GM18517 (cell line): ENCODE results near the gene PTTG2.

Experiments used
- ATAC-seq: cut with Tn5 transposase; IDR thresholded peaks from one replicate; pipeline ENCODE4 v1.9.1; 2021; ENCODE audit warnings: mild to moderate bottlenecking, moderate library complexity; ENCODE audit not compliant: unreplicated experiment

PTTG2 gene

DNA sequence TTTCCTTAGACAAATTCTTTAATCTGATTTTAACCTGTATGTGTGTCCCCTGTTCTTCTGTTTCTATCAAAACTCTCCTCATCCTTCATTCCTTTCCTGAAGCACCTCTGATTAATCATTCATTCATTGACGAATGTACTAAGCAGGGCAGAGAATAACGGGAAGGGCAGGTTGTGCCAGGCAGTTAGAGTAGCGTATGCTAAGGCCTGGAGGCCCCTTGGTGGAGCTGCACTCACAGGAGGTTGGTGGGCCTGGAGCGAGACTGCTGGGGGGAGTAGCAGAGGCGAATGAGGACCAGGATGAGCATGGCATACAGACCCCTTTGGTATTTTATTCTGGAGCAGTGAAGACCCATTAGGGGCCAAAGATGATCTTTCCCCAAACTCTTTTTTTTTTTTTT is 22.5 kb downstream of the PTTG2 start:
- no peak for ATAC-seq

DNA sequence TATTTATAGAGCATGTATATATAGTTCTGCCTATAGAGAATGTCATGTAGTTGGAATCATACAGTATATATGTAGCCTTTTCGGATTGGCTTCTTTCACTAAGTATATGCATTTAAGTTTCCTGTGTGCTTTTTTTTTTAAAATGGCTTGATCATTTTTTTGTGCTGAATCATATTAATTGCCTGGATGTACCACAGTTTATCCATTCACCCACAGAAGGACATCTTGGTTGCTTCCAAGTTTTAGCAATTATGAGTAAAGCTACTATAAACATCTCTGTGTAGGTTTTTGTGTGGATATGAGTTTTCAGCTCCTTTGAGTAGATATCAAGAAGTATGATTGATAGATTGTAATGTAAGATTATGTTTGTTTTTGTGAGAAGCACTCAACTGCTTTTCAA is 23.8 kb downstream of the PTTG2 start:
- ATAC-seq = no peak

DNA sequence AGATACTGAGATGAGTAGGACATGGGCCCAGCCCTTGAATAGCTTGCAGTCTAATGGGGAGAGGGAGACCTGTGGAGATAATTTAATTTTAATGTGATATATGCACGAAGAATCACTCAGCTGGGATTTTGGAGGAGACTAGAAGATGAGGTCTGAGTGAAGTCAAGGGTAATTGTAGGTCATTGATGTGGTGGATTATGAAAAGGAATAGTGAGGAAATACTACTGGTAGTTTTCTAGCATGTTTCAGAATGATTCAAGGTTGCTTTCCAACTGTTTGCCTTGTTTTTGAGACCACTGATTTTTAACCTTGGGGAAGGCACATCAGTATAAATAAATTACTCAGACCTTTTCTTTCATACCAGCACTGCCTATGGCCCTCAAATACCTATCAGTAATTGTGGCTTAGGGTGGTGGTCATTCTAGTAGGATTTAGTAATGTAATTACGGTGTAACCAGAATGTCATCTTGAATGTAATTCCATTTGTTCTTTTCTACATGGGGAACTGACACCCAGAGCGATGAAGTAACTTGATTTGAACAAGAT is 25.6 kb downstream of the PTTG2 start:
- no peak for ATAC-seq

DNA sequence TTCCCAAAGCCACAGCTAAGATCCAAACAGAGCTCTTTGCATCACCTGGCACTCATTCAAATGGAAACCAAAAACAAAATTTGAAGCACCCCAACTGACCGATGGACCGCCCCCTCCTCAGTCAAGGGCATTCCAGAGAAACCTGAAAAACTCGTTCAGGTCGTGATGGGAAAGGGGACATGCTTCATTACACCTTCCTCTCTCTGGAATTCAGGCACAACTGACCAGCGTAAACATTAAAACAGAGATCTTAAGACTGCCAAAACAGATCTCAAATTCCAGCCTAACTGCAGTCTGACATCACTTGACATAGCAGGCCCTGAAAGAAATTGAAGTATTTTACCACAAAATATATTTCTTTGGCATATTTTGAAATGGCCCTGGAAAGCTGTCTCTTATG is 28.5 kb downstream of the PTTG2 start:
- no peak for ATAC-seq

DNA sequence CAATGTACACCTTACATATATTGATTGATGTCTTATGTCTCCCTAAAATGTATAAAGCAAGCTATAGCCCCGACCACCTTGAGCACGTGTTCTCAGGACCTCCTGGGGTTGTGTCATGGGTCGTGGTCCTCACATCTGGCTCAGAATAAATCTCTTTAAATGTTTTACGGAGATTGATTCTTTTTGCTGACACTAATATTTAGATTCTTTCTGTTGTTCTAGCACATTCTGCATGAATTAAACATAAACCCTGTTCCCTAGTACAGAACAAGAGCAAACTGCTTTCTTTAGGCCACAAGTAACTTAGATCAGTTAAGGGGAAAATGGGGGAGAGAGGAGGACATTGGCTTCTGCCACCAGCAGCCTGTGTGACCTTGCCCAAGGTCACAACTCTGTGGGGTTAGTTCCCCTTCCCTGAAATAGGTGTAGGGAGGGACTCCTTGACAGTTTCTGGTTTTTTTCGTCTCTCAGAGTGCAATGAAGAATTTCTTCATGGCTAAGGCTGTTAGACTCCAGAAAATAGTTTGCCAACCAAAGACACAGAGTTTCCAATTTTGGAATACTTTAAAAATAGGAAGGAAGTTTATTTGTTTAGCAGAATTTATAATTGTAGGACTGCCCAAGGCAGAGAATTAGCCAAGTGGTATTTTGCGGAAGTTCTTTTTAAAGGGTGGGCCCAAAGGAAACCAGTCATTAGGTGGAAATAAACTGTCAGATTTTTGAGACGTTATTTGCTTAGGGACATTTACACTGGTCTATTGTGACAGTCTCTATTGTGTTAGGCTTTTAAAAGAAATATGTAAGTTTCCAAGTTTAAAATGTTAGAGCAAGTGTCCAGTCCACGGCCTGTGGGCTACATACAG is 29.4 kb downstream of the PTTG2 start:
- no peak for ATAC-seq

DNA sequence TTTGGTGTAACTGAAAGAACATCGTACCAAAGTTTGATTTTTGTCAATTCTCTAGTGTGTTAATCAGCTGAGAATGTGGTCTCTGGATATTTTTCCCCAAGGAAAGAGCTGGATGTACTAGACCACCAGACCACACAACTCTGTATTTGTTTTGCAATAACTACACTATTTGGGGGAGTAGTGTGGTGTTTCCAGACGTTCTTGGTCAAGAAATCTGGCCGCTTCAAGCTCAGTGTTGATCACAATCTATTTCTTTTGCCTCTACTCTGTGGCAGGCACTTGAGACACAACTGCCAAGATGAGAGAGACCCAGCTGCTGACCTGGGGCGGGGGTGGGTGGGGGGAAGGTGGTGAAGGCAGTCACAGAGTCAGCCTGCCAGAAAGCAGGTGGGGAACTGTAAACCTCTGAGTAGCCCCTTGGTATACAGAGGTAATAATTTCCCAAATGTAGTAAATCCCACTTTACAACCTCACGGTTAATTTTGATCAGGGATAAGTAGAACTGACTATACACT is 30.6 kb downstream of the PTTG2 start:
- no peak for ATAC-seq

DNA sequence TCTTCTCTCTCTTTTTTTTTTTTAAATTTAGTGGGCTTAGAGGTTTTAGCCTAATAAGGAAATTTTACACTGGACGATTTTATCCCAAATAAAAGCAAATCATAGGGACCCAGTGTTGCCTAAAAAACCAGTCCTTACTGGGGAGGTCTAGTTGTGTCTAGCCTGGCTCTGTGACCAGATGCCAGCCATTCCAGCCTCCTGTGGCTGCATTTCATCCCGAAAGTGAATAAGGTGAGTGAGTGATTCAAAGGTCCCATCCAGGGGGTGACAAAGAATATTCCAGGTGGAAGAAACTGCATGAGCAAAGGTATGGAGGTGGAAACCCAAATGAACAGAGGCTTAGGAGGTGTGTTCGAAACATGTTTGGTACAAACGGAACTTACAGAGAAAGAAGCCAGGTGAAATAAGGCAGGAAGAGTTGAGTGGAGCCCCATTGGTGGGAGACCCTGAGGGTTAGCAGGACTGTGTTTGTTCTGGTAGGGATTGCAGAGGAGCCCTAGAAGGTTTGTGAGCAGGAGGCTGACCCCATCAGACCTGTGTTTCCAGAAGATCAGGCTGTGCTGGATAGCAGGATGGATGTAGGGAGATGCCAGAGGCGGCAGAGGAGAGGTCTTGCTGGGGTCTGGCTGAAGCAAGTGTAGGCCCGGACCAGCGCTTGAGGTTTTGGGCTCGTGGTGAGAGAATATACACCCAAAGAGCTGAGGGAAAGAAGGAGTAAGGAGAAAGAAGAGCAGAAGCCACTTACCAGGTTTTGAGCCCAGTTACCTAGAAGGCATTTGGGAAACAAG is 31.6 kb downstream of the PTTG2 start:
- no peak for ATAC-seq

DNA sequence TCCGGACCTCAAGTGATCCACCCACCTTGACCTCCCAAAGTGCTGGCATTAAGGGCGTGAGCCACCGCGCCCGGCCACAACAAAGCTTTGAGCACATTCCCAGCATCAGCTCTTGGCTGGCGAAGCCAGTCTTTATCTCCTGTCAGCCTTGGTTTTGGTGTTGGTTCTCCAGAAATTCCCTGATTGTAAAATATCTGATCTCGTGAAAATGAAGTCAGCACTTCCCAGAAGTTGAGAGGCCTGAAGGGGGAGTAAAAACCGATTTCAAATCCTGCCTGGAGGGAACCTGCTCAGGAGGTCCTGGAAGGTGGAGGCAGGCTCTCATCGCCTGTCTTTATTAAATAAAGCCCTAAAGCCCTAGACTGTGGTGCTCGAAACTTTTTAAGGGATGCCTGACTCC is 33.6 kb downstream of the PTTG2 start:
- no peak for ATAC-seq

DNA sequence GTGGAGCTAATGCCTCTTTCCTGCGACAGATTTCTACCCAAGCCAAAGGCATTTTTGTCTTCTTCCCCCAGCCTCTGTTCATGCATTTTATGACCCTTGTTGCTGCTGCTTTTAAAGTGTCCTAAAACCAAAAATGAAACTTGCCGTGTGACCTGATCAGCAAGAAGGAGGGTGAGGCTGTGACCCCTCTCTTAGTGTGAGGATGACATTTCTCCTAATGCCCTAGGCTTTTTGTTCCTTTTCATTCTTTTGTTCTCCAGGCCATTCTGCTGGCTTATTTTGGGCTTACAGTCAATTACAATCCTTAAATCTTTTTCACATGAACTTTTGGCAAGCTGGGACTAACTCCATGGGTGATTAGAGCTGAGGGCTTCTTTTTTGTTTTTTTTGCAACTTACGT is 34.4 kb downstream of the PTTG2 start:
- peak; percentile 70 for ATAC-seq

DNA sequence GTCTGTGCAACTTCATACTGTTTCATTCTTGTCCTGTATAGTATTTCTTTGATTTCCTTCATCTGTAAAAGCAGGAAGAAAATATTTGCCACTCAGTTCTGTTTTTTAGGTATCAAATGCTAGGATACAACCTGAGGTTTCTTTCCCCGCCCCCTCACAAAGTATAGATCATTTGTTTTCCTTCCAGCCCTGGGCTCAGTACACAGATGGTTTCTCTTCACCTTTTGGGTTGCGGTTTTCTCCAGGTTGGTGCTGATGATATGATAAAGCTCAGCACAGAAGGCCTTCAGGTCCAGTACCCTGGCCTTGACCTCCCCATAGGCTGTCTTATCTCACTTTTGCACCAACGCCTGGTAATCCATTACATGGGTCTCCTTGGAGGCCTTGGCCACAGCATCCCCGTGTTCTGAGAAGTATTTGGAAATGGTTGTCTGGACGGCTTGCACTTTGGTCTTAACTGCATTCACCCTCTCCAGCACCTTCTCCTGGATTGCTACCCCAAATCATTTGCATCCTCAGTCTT is 35.2 kb downstream of the PTTG2 start:
- ATAC-seq = no peak

DNA sequence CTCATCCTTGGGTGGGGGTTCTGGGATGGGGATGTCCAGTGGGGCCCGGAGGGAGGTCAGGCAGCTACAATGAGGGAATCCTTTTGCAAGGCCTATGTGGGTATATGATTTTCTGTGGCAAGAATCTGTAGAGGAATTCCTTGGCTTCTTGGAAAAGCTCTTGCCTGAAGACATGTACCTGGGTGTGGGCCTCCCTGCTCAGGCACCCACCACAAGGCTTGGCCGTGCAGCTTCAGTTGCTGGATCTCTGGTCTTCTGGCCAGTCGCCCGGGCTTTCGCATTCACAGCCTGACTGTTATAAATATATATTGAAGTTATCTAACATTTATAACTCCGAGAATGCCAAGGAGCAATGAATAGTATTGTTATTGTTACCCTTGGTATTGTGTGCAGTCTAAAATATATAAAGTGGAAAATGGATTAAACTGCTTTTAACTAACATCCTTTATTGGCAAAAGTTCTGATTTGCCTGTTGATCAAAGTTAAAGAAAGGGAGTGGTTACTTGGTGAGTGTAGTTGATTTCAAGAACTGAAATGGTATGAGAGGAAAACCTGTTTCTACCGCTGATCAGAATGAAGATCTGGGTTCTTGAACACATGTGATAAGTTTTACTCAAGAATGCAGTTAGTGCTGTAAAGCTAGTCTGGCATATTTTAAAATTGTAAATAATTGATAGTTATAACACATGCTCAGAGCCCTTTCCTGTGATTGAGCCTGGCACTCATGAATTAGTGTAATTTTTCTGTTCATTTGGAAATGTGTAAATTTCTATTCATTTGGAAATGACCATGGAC is 36.0 kb downstream of the PTTG2 start:
- ATAC-seq = no peak

DNA sequence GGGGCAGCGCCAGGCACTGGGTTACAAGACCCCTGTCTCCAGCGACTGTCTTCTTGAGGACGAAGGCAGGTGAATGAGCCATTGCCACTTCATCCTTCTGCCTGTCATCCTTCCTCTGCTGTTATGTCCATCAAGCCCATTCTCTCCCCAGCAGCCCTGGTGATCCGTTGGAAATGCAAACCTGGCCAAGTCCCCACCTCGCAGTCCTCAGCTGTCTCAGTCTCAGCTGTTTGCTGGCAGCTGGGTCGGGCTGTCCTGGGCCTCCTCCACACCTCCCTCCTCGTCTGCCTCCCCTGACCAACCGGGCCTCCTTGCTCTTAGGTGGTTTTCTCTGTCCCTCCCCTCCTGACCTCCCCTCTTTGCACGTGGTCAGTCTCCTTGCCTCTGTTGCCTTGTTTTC is 38.0 kb downstream of the PTTG2 start:
- ATAC-seq = no peak

DNA sequence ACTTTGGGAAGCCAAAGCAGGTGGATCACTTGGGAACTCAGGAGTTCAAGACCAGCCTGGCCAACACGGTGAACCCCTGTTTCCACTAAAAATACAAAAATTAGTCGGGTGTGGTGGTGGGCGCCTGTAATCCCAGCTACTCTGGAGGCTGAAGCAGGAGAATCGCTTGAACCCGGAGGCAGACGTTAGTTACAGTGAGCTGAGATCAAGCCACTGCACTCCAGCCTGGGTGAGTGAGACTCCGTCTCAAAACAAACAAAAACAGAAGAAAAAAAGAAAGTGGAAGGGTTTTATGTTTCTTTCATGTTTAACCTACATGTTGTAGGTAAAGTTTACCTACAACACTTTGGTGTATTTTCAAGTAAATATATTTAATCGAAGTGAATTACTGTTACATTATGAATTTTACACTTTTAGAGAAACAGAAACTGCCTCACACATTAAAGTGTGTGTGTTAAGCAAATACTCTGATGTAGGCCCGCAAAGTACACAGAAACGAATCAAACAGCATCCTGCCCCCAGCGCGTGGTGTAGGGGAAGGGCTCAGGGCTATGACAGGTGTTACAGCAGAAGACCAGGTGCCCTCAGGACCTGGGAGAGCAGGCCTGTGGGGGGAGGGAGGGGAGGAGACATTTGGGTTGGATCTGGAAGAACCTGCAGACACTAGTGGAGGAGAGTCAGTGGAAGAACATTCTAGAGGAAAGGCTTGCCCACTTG is 39.0 kb downstream of the PTTG2 start:
- no peak for ATAC-seq

DNA sequence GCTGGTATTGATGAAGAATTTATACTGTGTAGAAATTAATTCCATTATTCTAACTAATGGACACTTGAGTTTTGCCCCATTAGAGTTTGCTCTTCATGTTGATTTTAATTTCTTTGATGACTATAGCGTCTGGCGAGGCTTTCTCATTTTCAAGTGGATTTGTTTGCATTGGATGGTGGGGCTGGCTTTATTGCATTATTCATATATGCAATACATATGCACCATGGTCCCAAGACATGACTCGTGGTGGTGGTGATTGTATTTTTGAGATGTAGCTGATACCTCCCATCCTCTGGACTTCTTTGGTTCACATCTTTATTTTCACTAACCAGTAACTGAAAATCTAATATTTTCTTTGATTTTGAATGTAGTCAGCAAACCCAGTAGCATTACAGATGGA is 39.8 kb downstream of the PTTG2 start:
- ATAC-seq = no peak

DNA sequence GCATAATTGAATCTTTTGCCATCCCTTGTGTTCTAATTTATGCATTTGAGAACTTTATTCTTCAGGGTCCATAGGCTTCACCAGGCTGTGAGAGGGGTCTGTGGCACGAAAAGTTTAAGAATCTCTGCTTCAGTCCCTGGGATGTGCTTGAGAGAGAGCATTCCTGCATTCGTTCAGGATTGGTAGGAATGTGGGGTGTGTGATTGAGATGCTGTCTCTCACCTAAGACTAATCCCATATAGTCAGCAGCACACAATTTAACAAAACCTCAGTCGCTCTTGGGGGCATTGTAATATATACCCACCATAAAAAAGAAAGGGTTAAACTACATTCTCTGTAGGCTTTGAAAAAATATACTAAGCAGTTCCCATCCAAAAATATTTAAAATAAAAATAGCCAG is 41.7 kb downstream of the PTTG2 start:
- ATAC-seq = no peak

DNA sequence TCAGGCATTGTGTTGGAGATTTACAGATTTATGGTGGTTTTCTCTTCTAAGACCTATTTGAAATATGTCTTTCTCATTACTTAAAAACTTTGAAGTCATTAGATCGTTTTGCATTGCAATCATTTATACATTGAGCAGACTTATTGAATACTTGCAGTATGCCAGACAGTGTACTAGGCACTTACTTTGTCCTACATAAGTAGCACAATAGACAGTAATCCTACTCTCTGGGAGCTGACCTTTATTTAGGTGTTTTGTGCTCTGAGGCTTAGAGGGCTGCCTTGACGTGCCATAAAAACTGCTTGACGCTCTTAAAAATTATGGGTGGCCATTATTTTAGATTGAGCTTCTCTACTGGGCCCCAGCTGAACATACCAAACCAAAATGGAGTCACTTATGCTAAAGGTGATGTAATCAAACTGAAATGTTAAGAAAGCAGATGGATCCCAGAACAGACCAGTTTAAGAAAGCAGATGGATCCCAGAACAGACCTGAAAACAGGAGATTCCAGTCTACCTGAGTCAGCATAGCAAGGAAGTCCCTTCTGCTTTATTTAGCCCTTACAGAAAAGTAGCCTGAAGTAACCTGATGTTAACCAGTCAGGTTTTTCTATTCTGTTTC is 42.4 kb downstream of the PTTG2 start:
- ATAC-seq = no peak

DNA sequence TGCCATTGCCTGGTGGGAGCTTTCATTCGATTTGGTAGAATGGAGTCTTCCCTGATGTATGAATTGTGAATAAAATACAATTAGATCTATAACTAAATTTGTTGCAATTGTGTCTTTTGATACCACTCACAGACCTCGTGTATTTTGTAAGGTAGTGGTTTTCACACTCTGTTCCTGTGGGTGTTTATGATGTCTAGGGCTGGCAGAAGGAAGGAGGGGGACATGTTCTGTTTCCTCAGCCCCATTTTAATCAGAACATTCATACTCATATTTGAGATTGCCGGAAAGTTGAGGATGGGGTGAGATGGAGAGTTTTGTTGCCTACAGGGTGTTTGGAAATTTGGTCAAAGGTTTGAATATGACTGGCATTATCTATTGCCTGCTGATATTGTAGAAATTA is 42.9 kb downstream of the PTTG2 start:
- no peak for ATAC-seq

DNA sequence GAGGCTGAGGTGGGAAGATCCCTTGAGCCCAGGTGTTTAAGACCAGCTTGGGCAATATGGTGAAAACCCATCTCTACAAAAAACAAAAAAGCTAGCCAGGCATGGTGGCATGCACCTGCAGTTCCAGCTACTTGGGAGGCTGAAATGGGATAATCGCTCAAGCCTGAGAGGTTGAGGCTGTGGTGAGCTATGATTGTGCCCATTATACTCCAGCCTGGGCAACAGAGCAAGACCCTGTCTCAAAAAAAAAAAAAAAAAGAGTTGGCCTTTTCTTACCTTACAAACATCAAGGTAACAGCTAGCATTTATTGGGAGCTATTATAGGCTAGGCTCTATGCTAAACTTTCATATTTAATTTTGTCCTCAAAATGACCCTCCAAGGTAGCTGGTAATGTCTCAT is 43.4 kb downstream of the PTTG2 start:
- no peak for ATAC-seq

DNA sequence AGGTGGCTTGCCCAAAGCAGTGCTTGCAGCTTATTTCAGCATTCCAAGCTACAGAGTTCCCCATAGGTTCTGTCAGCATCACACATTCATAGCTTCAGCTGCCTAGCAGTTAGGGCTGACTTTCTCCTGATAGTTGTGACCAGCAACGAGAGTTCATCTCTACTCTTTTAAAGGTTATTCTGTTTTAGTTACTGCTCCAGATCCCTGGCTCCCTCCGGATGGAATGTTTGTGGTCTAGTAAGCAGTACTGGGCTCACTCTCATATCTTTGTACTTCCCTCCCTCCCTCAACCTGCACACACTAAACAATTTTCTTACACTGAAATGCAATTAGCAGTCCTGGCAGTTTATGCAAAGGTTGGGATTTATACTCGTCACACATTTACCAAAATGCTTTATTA is 43.9 kb downstream of the PTTG2 start:
- no peak for ATAC-seq

DNA sequence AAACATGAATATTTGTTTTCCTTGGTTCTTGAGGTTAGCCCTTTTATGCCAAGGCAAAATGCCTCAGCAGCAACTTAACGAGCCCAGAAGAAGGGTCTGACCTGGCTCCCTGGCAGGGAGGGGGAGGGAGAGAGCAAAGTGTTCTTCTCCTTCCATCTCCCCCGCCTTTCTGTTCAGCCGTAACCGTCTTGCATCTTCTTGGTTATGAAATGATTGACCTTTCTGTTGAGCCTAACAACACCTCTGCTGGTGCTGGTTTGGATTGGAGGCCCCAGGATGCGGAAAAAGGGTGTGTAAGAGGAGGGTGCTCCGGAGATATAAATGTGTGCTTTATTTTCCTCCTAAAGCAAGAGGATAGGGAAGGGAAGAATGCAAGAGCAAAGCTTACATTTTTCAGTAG is 44.7 kb downstream of the PTTG2 start:
- no peak for ATAC-seq
